HG02763 (cell line): ENCODE measurements around the gene ADAMTSL1.

ENCODE experiments used
- ATAC-seq: cut with Tn5 transposase; IDR thresholded peaks from one replicate; pipeline ENCODE4 v1.9.1; 2021; ENCODE audit warnings: mild to moderate bottlenecking, moderate library complexity; ENCODE audit not compliant: unreplicated experiment

The ADAMTSL1 gene

GRCh38 chr9:18499980-18500379, 26.0 kb downstream of the ADAMTSL1 start:
- no peak for ATAC-seq

GRCh38 chr9:18500451-18500850, 26.5 kb downstream of the ADAMTSL1 start:
- no peak for ATAC-seq

- no peak for ATAC-seq
Observed at GRCh38 chr9:18501949-18502348, 28.0 kb downstream of the ADAMTSL1 start.

DNA sequence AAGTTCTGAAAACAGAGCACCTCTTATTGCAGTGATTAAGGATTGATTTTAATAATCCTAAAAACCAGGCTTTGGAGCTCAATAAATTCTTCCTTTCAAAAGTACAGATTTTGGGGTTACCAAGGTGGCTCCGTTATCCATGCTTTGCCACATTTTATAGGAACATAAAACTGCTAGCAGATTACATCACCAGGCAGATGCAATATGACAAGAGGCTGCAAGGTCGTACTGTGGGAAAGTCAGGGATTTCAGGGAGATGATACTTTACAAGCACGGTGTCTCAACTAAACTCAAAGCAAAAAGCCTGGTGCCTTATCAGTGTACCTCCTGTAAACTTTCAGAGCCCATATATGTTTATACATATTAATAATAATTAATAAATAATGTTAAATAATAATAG, 28.6 kb downstream of the ADAMTSL1 start:
- no peak for ATAC-seq

GRCh38 chr9:18504707-18505106, 30.8 kb downstream of the ADAMTSL1 start:
- ATAC-seq: no peak

DNA sequence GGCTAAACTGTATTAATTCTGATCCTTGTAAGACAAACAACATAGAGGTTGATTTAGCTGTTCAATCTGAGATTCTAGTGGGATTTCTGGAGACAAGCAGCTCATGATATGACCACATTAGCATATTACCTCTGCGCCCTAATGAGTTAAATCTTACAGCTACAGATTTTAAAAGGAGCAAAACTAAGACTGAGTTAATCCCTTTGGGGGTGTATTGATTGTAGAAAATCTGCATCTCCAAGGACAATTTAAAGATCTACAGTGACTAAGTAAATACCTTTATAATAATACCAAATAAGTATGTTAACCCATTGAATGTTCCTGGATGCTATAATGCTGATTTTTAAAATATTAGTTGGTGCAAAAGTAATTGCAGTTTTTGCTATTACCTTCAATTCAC, 33.2 kb downstream of the ADAMTSL1 start:
- no peak for ATAC-seq

- no peak for ATAC-seq
Observed at GRCh38 chr9:18516514-18516913, 42.6 kb downstream of the ADAMTSL1 start.

- no peak for ATAC-seq
Observed at GRCh38 chr9:18516965-18517364, 43.0 kb downstream of the ADAMTSL1 start.

DNA sequence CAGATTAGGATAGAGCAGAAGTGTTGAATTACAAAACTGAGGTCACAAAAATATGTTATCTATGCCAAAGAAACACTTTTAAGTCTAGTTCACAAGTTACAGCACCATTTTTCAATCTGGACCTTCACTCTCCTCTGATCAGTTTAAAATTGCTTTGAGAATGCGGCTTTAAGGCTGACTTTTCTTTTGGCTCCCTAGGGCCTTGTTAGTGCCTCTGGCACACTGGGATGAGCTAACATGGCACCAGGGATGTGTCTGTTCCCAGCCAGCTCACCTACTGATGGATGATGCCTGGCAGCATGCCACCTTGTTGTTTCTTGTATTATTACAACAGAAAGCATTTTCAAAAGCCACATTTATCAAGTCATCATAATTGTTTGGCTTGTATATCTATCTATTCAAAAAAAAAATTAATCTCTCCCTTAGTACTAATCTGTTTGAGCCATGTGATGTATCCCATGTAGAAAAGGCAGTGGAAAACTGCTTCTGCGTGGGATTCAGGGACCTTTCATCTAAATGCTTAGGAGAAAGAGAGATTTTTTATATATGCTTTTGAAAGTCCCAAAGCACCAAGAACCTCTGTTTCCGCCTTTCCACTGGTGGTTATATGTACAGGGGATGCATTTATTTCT, 46.6 kb downstream of the ADAMTSL1 start:
- no peak for ATAC-seq

DNA sequence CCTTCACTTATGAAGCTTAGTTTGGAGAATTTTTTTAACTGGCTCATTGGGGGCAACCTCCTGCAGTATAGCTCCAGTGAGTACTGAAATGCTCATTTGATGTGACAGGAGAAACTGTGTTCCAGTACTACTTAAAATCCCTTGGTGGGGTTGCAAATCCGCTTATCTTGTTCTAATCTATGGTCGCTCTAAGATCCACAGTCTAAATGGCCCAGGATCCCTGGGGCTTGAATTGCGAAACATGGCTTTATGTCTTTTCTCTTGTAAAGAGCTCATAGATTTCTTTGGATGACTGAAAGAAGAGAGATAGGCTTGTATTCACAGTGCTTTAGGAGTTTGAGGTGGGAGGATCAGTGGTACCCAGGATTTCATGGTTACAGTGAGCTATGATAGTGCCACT, 52.7 kb downstream of the ADAMTSL1 start:
- no peak for ATAC-seq

GRCh38 chr9:18531136-18532065, 57.4 kb downstream of the ADAMTSL1 start:
- ATAC-seq: no peak

GRCh38 chr9:18534611-18535010, 60.7 kb downstream of the ADAMTSL1 start:
- no peak for ATAC-seq

GRCh38 chr9:18536554-18536953, 62.6 kb downstream of the ADAMTSL1 start:
- no peak for ATAC-seq

- no peak for ATAC-seq
Observed at GRCh38 chr9:18539203-18539693, 65.3 kb downstream of the ADAMTSL1 start.

DNA sequence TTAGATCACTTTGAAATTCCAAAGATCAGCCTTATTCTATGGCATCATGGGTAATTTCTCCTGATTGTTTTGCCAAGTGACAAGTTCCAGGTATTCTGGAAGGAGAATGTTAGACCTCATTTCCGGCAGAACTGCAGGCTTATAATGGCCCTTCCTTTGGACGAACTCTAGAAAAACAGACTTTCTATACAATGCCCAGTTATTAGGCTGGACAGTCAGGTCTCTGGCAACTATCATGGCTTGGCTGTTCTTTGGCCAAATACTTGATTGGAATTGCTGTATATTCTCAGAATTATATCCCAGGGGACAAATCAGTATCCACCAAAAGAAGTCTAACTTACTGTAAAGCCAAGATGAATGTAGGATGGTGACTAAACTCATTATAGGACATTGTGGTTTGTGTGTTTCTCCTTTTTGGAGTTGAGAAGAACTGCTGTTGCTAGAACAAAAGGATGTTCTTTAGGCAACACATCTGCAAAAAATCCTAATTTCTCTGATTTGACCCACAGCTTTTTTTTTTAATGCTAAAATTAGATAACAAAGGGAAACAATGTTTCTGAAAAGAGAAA, 69.0 kb downstream of the ADAMTSL1 start:
- no peak for ATAC-seq

DNA sequence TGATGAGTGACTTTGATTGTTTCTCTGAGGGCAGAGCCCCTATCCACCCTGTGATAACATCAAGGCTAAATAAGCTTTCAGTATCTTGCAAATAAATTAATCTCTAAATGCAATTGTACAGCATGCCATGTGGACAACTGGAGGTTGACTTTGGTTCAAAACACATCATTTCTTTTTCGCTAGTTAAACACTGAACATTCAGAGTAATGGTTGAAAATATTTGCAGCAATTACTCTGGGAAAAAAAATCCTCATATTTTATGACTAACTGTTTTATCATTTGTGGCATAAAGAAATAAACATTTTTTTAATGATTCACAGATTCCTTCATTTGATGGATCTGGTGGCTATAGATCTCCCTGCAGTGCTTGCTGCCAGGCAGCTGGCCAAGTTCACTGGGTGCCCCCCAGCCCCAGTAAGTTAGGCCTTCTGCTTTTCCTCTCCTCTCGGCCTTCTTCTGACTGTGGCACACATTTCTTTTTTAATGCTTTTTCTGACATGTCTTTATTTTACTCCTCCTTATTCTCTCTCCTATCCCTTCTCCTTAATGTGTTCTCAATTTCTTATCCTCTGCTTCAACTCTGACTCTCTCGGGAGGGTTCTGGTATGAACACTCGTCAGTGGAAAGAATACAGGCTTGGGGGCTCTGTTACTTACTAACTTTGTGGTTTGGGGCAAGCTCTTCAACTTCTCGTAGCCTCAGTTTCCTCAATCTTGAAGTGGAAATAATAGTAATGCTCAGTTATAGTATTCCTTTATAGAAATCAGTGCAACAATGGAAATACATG, 69.6 kb downstream of the ADAMTSL1 start:
- no peak for ATAC-seq

- ATAC-seq: no peak
Observed at GRCh38 chr9:18544456-18544855, 70.5 kb downstream of the ADAMTSL1 start.

DNA sequence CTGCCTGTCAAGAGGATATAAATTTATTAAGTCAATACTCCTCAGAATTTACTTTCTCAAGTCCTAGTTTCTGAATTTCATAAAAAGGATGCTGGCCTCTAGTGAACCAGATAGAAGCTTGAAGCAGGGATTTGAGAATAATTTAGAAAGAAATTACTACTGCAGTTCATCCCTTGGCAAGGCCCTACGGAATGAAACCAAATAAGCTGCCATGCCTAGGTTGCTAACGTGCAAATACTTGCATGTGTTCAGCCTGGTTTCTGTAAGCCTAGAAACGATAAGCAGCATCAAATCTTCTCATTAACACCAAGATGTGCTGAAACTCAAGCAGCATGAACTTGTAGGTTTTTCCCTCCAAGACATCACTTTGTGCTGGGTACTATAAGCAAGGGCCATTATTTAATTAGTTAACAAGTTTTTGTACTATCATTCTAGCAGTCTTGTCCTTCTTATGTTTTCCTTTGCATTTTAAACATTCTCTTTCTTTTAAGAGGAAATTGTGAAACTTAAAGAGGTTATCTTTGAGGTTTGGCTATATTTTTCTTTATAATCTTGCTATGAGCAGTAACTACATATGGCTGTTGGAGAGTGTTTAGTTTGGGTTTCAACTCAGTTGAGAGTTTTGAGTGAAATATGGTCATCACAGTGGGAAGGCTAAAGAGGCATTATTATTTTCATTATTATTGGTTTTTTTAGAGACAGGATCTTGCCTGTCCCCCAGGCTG, 71.8 kb downstream of the ADAMTSL1 start:
- ATAC-seq: no peak

DNA sequence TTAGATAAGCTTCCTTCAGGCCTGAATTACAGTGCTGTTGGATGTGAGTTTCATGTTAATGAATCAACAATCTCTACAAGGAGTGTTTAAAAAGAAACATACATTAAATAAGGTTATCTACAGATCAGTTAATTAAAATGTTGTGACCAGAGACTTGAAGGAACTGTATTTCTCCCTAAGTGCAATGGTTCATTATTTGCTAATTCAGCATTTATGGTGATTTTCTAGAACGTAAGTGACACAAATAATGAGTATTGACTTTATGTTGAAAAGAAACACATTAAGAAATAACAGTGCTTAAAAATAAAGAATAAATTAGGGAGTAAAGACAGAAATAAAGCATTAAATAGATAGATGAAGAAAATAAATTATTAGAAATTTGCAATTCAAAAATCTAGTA, 74.5 kb downstream of the ADAMTSL1 start:
- ATAC-seq: no peak

- no peak for ATAC-seq
Observed at GRCh38 chr9:18549772-18550171, 75.8 kb downstream of the ADAMTSL1 start.
